ENCODE measurements around the gene PDZD4. TPM values are rescaled to one million over a fixed set of nuclear protein-coding genes. Genes with fewer than 3 reads are reported as not detected.
A peak's percentile ranks its signal among the peaks of the same experiment; 100 is the strongest.

The PDZD4 gene
- total RNA-seq, 6 donors from 2014 or later: 1.6 to 8.9 (median 6.3) TPM

DNA sequence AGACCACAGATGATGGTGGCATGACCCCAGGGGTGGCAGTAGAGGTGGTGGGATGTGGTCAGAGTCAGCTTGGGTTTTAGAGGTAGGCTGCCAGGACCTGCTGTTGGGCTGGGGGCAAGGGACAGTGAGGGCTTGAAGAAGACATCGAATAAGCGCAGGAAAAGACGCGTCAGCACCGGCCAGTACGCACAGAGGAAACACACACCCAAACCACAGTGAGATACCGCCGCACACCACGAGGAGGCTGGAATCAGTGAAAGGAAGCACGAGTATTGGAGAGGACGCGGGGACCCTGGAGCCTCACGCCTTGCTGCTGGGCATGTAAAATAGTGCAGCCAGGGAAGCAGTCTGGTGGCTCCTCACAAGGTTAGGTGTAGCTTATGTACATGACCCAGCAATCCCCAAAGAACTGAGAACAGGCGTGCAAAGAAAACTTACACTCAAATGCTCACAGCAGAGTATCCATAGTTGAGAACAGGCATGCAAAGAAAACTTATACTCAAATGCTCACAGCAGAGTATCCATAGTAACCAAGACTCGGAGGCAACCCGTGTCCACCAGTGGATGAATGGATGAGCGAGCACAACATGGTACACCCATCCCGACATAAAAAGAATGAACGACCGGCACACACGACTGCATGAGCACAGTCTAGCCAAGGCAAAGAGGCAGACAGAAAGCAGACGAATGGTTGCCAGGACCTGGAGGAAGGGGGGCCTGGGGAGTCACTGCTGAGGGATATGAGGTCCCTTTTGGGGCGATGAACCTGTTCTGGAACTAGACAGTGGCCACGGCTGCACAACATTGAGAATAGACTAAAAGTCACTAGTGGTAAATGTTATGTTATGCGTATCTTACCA is 13.3 kb downstream of the PDZD4 start:
- ATAC-seq (ENCODE audit: low FRiP score in 2 of 2) (no peak), DNase-seq (no peak)
- H3K36me3 ChIP-seq: no peaks in the 10 kb centered on the region
- H3K9me3 ChIP-seq: no peaks in the 10 kb centered on the region
- 69 to 82% methylated on average over 18 to 19 of the region's 25 CpGs for WGBS, 2 donors
- peaks cover 0 to 17% (median 0%) of the 10 kb centered on the region in 4 donors for H3K27me3 ChIP-seq
- TF ChIP-seq EP300 (IDR thresholded peaks at IDR 0.05): no peak
- TF ChIP-seq, protein P1, sequence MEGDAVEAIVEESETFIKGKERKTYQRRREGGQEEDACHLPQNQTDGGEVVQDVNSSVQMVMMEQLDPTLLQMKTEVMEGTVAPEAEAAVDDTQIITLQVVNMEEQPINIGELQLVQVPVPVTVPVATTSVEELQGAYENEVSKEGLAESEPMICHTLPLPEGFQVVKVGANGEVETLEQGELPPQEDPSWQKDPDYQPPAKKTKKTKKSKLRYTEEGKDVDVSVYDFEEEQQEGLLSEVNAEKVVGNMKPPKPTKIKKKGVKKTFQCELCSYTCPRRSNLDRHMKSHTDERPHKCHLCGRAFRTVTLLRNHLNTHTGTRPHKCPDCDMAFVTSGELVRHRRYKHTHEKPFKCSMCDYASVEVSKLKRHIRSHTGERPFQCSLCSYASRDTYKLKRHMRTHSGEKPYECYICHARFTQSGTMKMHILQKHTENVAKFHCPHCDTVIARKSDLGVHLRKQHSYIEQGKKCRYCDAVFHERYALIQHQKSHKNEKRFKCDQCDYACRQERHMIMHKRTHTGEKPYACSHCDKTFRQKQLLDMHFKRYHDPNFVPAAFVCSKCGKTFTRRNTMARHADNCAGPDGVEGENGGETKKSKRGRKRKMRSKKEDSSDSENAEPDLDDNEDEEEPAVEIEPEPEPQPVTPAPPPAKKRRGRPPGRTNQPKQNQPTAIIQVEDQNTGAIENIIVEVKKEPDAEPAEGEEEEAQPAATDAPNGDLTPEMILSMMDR (IDR thresholded peaks at IDR 0.05): peak in 1 of 6 experiments; percentile 26
- H3K4me3 ChIP-seq: no peak overlapping the region
- peaks cover 0 to 13% (median 5%) of the 10 kb centered on the region in 4 donors for H3K4me1 ChIP-seq
- H3K27ac ChIP-seq: no peak overlapping the region

DNA sequence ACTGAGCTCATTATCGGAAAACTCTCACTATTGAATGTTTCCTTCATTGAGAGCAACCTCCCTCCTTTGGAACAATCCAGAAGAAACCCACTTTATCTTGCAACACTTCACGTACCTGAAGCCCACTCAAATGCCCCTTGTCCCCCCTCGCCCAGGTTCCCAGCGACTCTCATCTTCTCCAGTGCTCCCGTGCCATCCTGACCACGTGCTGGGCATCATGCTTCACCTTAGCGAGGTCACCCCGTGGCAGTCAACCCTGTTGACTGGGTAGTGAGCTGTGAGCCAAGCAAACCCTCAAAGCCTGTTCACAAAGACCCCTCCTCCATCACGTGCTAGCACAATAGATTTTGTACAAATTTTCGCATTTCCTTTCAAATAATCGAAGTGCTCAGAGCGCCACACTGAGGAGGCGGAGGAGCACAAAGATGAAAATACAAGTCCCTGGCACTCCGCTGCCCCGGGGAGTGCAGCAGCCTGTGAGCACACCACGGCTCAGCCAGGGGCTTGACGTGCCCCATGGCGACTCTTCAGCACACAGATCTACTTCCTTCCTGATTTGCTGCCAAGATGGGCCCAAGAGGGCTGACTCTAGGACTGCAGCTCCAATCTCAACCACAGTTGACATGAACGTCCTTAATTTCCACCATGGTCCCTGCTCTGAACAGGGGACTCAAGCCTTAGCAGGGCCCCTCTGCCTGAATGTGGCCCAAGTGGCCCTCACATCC is 15.6 kb downstream of the PDZD4 start:
- 69 to 83% methylated on average over 12 to 19 of the region's 19 CpGs for WGBS, 2 donors
- Histone ChIP-seq H3K4me1 (peaks cover 0 to 13% (median 5%) of the 10 kb centered on the region in 4 donors), H3K27me3 (peaks cover 0 to 10% (median 0%) of the 10 kb centered on the region in 4 donors), H3K4me3 (no peak overlapping the region), H3K36me3 (no peaks in the 10 kb centered on the region), H3K9me3 (no peaks in the 10 kb centered on the region), H3K27ac (no peak overlapping the region)
- ATAC-seq (ENCODE audit: low FRiP score in 2 of 2) (no peak), DNase-seq (no peak)
- TF ChIP-seq POLR2AphosphoS5 (IDR thresholded peaks at IDR 0.05): no peak
- no peak for TF ChIP-seq EP300 (IDR thresholded peaks at IDR 0.05)
- TF ChIP-seq, protein P1 (IDR thresholded peaks at IDR 0.05): no peak
- TF ChIP-seq POLR2A (IDR thresholded peaks at IDR 0.05): no peak

DNA sequence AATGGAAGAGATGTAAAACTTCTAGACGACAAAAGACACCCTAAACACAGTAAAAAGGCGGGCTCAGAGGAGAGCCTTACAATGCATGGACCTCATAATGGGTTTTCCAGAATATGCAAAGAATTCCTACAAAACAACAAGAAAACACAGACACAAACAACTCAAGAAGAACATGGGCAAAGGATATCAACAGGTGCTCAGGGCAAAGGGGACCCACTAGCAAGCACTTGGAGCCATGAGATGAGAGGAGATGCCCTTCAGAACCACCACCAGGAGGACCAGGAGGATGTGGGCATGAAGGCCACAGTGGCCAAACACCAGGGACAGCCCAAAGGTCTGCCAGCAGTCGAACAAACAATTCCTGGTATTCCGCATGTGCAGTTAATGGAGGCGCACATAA is 17.2 kb downstream of the PDZD4 start:
- no peak for TF ChIP-seq EP300 (IDR thresholded peaks at IDR 0.05)
- TF ChIP-seq POLR2AphosphoS5 (IDR thresholded peaks at IDR 0.05): no peak
- TF ChIP-seq, protein P1 (IDR thresholded peaks at IDR 0.05): no peak
- no peak for TF ChIP-seq POLR2A (IDR thresholded peaks at IDR 0.05)
- Histone ChIP-seq H3K27ac (no peak overlapping the region), H3K9me3 (no peaks in the 10 kb centered on the region), H3K4me3 (no peak overlapping the region), H3K4me1 (no peaks in the 10 kb centered on the region), H3K36me3 (no peaks in the 10 kb centered on the region), H3K27me3 (peaks cover 0 to 4% (median 0%) of the 10 kb centered on the region in 4 donors)
- no peak for DNase-seq
- ATAC-seq (ENCODE audit: low FRiP score in 2 of 2): no peak
- WGBS, 2 donors: 88 to 90% methylated on average over 5 of the region's 5 CpGs

DNA sequence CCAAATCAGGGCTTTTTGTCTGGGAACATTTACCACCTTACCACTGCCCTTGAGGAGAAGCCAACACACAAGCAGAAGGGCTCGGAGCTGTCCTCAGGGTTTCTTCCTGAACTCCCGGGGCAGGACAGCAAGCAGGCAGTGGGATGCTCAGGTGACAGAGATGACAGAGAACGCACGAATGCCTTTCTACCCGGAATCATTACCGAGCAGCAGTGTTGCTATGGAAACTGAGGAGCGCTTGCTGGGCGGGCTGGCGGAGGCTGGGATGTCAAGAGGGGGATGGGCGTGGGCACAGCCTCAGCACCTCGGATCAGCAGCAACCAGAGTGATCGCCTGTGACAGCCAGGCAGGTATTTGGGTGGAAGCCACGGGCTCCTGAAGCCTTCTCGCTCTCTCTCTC is 18.1 kb downstream of the PDZD4 start:
- Histone ChIP-seq H3K4me3 (no peak overlapping the region), H3K27me3 (peaks cover 0 to 4% (median 0%) of the 10 kb centered on the region in 4 donors), H3K9me3 (no peaks in the 10 kb centered on the region), H3K27ac (no peak overlapping the region), H3K36me3 (no peaks in the 10 kb centered on the region), H3K4me1 (no peaks in the 10 kb centered on the region)
- DNase-seq (no peak), ATAC-seq (ENCODE audit: low FRiP score in 2 of 2) (no peak)
- TF ChIP-seq, protein P1 (IDR thresholded peaks at IDR 0.05): no peak
- TF ChIP-seq EP300 (IDR thresholded peaks at IDR 0.05) (no peak), POLR2AphosphoS5 (IDR thresholded peaks at IDR 0.05) (no peak), POLR2A (IDR thresholded peaks at IDR 0.05) (no peak)
- 65% methylated on average over 14 of the region's 14 CpGs; no CpG with 5 or more reads in 1 of the 2 donors for WGBS, 2 donors
